ENCODE measurements around the gene HLA-C. TPM values are rescaled to one million over a fixed set of nuclear protein-coding genes. Genes with fewer than 3 reads are reported as not detected.

Gene HLA-C
- total RNA-seq, 1 experiment from 2014 or later = 333 TPM

GRCh38 chr6:31247813-31248212 is 24.1 kb downstream of the HLA-C start:
- Histone ChIP-seq H3K4me1 (ENCODE audit: control insufficient read depth in 1 of 2, insufficient read depth in 2 of 2, low read length in 2 of 2) (peaks cover 13 to 20% of the 10 kb centered on the region in 2 experiments), H3K79me2 (ENCODE audit: insufficient read depth, low read length) (no peaks in the 10 kb centered on the region), H3K4me2 (ENCODE audit: low read length) (no peak overlapping the region), H3K36me3 (ENCODE audit: control insufficient read depth in 1 of 2, insufficient read depth in 2 of 2, low read length in 2 of 2) (no peaks in the 10 kb centered on the region), H3K9me2 (ENCODE audit: insufficient read depth) (no peaks in the 10 kb centered on the region), H3K27me3 (ENCODE audit: insufficient read depth, low read length) (no peaks in the 10 kb centered on the region), H3K9me3 (ENCODE audit: control insufficient read depth in 1 of 2, insufficient read depth in 1 of 2, low read depth in 1 of 2, low read length in 2 of 2) (no peaks in the 10 kb centered on the region), H3K27ac (ENCODE audit: low read depth, low read length) (no peak overlapping the region), H4K20me1 (ENCODE audit: insufficient read depth) (no peaks in the 10 kb centered on the region), H3K9ac (ENCODE audit: low read length) (no peak overlapping the region), H3K4me3 (replicated peaks in 1 of 2; ENCODE audit: low read depth in 1 of 2, low read length in 2 of 2) (no peak overlapping the region), H2AFZ (ENCODE audit: low read depth, low read length, poor library complexity, severe bottlenecking) (no peak overlapping the region)
- TF ChIP-seq SP1 (IDR thresholded peaks at IDR 0.05; ENCODE audit: low read depth) (no peak), CBX3 (IDR thresholded peaks at IDR 0.05; ENCODE audit: low read depth) (no peak), YY1 (IDR thresholded peaks at IDR 0.05; ENCODE audit: extremely low read depth, insufficient replicate concordance, low read depth, low read length) (no peak), POLR2A (IDR thresholded peaks at IDR 0.05; ENCODE audit: borderline replicate concordance, extremely low read depth, insufficient read depth, insufficient read length) (no peak)
- RAD21 ChIA-PET (ENCODE audit: low non-redundant PET in 1 of 2, low total read pairs in 2 of 2, uncharacterized antibody in 2 of 2, unreplicated experiment in 2 of 2) = no interaction called here
- CTCF ChIA-PET = no interaction called here
- DNase-seq (ENCODE audit: low read depth, low spot score) (no peak), ATAC-seq (no peak)
- no TSS peak for BruUV-seq (replicated peaks)
- POLR2A ChIA-PET = no interaction called here
- intact Hi-C loops (cut with micrococcal nuclease) = no loop called here

- Histone ChIP-seq H3K4me2 (ENCODE audit: low read length) (peak overlapping the region; percentile 81), H3K9ac (ENCODE audit: low read length) (peak overlapping the region; percentile 9; the same call in 1 of the 2 replicates), H3K36me3 (ENCODE audit: control insufficient read depth in 1 of 2, insufficient read depth in 2 of 2, low read length in 2 of 2) (no peaks in the 10 kb centered on the region), H4K20me1 (ENCODE audit: insufficient read depth) (no peaks in the 10 kb centered on the region), H3K9me2 (ENCODE audit: insufficient read depth) (no peaks in the 10 kb centered on the region), H3K4me1 (ENCODE audit: control insufficient read depth in 1 of 2, insufficient read depth in 2 of 2, low read length in 2 of 2) (peaks cover 13 to 20% of the 10 kb centered on the region in 2 experiments), H3K4me3 (replicated peaks in 1 of 2; ENCODE audit: low read depth in 1 of 2, low read length in 2 of 2) (peak overlapping the region in 1 of 2 experiments; percentile 40; a peak in 1 of 4 replicates), H3K27ac (ENCODE audit: low read depth, low read length) (peak overlapping the region; percentile 17), H2AFZ (ENCODE audit: low read depth, low read length, poor library complexity, severe bottlenecking) (peak overlapping the region; percentile 89), H3K27me3 (ENCODE audit: insufficient read depth, low read length) (no peaks in the 10 kb centered on the region), H3K79me2 (ENCODE audit: insufficient read depth, low read length) (no peaks in the 10 kb centered on the region), H3K9me3 (ENCODE audit: control insufficient read depth in 1 of 2, insufficient read depth in 1 of 2, low read depth in 1 of 2, low read length in 2 of 2) (no peaks in the 10 kb centered on the region)
- CTCF ChIA-PET = interaction anchor here (1.3 kb wide), 2 partner anchors 11 to 121 kb away, joined by 4 to 5 read pairs; no protein-coding TSS in a partner anchor
- DNase-seq (ENCODE audit: low read depth, low spot score) = peak; percentile 59
- POLR2A ChIA-PET = interaction anchor here (1.1 to 1.6 kb wide), 6 partner anchors 8 to 131 kb away, joined by 3 to 8 read pairs (median 4); partner anchors contain the start of gene PSORS1C1
- RAD21 ChIA-PET (ENCODE audit: low non-redundant PET in 1 of 2, low total read pairs in 2 of 2, uncharacterized antibody in 2 of 2, unreplicated experiment in 2 of 2) = no interaction called here
- BruUV-seq (replicated peaks) = no TSS peak
- intact Hi-C loops (cut with micrococcal nuclease) = no loop called here
- peak; percentile 95 for ATAC-seq
- TF ChIP-seq EZH2phosphoT487 (IDR thresholded peaks at IDR 0.05; ENCODE audit: borderline replicate concordance) (no peak), YY1 (IDR thresholded peaks at IDR 0.05; ENCODE audit: extremely low read depth, insufficient replicate concordance, low read depth, low read length) (no peak), CEBPB (IDR thresholded peaks at IDR 0.05; ENCODE audit: low read depth) (no peak), TCF7L2 (IDR thresholded peaks at IDR 0.05; ENCODE audit: borderline replicate concordance, extremely low read depth, insufficient read depth, insufficient read length) (no peak), ATF3 (IDR thresholded peaks at IDR 0.05) (no peak), CBX3 (IDR thresholded peaks at IDR 0.05; ENCODE audit: low read depth) (peak; percentile 75; the same call in 1 of the 2 replicates), FOSL1 (IDR thresholded peaks at IDR 0.05; ENCODE audit: low read depth) (peak; percentile 88), JUND (IDR thresholded peaks at IDR 0.05) (peak; percentile 89), POLR2AphosphoS5 (IDR thresholded peaks at IDR 0.05; ENCODE audit: low read depth, low read length) (0 out of 2 replicates have a peak, but pooled peaks have one; percentile 46), ZNF274 (IDR thresholded peaks at IDR 0.05; ENCODE audit: low read depth, low read length) (no peak), SIN3A (IDR thresholded peaks at IDR 0.05; ENCODE audit: low read depth) (no peak)
- TF ChIP-seq, protein P1, sequence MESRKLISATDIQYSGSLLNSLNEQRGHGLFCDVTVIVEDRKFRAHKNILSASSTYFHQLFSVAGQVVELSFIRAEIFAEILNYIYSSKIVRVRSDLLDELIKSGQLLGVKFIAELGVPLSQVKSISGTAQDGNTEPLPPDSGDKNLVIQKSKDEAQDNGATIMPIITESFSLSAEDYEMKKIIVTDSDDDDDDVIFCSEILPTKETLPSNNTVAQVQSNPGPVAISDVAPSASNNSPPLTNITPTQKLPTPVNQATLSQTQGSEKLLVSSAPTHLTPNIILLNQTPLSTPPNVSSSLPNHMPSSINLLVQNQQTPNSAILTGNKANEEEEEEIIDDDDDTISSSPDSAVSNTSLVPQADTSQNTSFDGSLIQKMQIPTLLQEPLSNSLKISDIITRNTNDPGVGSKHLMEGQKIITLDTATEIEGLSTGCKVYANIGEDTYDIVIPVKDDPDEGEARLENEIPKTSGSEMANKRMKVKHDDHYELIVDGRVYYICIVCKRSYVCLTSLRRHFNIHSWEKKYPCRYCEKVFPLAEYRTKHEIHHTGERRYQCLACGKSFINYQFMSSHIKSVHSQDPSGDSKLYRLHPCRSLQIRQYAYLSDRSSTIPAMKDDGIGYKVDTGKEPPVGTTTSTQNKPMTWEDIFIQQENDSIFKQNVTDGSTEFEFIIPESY (IDR thresholded peaks at IDR 0.05; ENCODE audit: extremely low read depth, insufficient replicate concordance, low read length) = no peak
- TF ChIP-seq, protein P2, sequence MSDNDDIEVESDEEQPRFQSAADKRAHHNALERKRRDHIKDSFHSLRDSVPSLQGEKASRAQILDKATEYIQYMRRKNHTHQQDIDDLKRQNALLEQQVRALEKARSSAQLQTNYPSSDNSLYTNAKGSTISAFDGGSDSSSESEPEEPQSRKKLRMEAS (IDR thresholded peaks at IDR 0.05) = 0 out of 2 replicates have a peak, but pooled peaks have one; percentile 25
- TF ChIP-seq, protein P3, sequence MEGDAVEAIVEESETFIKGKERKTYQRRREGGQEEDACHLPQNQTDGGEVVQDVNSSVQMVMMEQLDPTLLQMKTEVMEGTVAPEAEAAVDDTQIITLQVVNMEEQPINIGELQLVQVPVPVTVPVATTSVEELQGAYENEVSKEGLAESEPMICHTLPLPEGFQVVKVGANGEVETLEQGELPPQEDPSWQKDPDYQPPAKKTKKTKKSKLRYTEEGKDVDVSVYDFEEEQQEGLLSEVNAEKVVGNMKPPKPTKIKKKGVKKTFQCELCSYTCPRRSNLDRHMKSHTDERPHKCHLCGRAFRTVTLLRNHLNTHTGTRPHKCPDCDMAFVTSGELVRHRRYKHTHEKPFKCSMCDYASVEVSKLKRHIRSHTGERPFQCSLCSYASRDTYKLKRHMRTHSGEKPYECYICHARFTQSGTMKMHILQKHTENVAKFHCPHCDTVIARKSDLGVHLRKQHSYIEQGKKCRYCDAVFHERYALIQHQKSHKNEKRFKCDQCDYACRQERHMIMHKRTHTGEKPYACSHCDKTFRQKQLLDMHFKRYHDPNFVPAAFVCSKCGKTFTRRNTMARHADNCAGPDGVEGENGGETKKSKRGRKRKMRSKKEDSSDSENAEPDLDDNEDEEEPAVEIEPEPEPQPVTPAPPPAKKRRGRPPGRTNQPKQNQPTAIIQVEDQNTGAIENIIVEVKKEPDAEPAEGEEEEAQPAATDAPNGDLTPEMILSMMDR (IDR thresholded peaks at IDR 0.05 in 2 of 3, conservative IDR thresholded peaks at IDR 0.05 in 1 of 3; ENCODE audit: borderline replicate concordance in 1 of 3, insufficient read depth in 1 of 3, low read depth in 2 of 3, low read length in 2 of 3) = no peak
Measured at GRCh38 chr6:31246051-31246521, 25.8 kb downstream of the HLA-C start.
